PFSK-1 (cell line): ENCODE results near the gene GZMA.

Experiments
- POLR2AphosphoS5 ChIP-seq: IDR thresholded peaks from 2 replicates; pipeline ENCODE4 v1.6.1; 2012; ENCODE audit warnings: low read depth, mild to moderate bottlenecking, control low read depth, low read length, moderate library complexity
- REST ChIP-seq, 2 experiments: IDR thresholded peaks; 2 replicates each; pipeline versions ENCODE4 v1.6.1 to v1.8.0; 2011 to 2012; ENCODE audit warnings: low read depth in 2 of 2, low read length in 2 of 2, control low read depth in 1 of 2, inconsistent platforms in 1 of 2, mild to moderate bottlenecking in 1 of 2, moderate library complexity in 1 of 2; ENCODE audit not compliant: insufficient read depth in 1 of 2

- no peak for TF ChIP-seq REST (IDR thresholded peaks at IDR 0.05; ENCODE audit: insufficient read depth in 1 of 2, low read depth in 2 of 2, low read length in 2 of 2)
- no peak for TF ChIP-seq POLR2AphosphoS5
Measured at GRCh38 chr5:55108661-55109060, 6.2 kb downstream of the GZMA start.
